GM12878 (cell line): ENCODE measurements around the gene ZNF860.

Experiments used
- CEBPZ ChIP-seq: fragments of 150-350 bp; IDR thresholded peaks from 2 replicates; pipeline ENCODE4 v1.6.1; 2016; ENCODE audit warnings: low read depth, low read length
- CREM ChIP-seq: IDR thresholded peaks from 2 replicates; pipeline ENCODE4 v1.6.1; 2014; ENCODE audit warnings: antibody characterized with exemption, low read depth
- CTCF ChIP-seq, 3 experiments: IDR thresholded peaks in 2 of 3; conservative IDR thresholded peaks in 1 of 3; 2 replicates each; pipeline ENCODE4 v1.5.1; 2011; ENCODE audit warnings: low read depth in 3 of 3, low read length in 3 of 3, mild to moderate bottlenecking in 3 of 3, control low read depth in 2 of 3, moderate library complexity in 2 of 3, inconsistent platforms in 1 of 3, mixed read lengths in 1 of 3; ENCODE audit not compliant: control insufficient read depth in 2 of 3, insufficient read depth in 1 of 3; ENCODE audit errors: extremely low read depth in 1 of 3
- FOXK2 ChIP-seq: fragments of 450-650 bp; IDR thresholded peaks from 2 replicates; pipeline ENCODE4 v1.6.1; 2017; ENCODE audit warnings: mild to moderate bottlenecking, moderate library complexity
- GATAD2B ChIP-seq: fragments of 450-650 bp; conservative IDR thresholded peaks from 2 replicates; pipeline ENCODE4 v1.6.1; 2017; ENCODE audit warnings: low read depth, mild to moderate bottlenecking, moderate library complexity
- MLLT1 ChIP-seq: fragments of 450-650 bp; IDR thresholded peaks from 2 replicates; pipeline ENCODE4 v1.6.1; 2016; ENCODE audit warnings: mild to moderate bottlenecking
- MXI1 ChIP-seq: fragments of 150-350 bp; IDR thresholded peaks from 2 replicates; pipeline ENCODE4 v1.6.1; 2011; ENCODE audit warnings: low read depth, mild to moderate bottlenecking, inconsistent platforms, low read length, improper control_type of control experiment
- POLR2AphosphoS5 ChIP-seq: IDR thresholded peaks from 2 replicates; pipeline ENCODE4 v1.6.1; 2011; ENCODE audit warnings: mild to moderate bottlenecking, low read length, inconsistent platforms
- RAD21 ChIP-seq: IDR thresholded peaks from 2 replicates; pipeline ENCODE4 v1.6.1; 2011; ENCODE audit warnings: mild to moderate bottlenecking, low read depth, low read length, moderate library complexity; ENCODE audit not compliant: insufficient read depth
- TAF1 ChIP-seq: IDR thresholded peaks from 2 replicates; pipeline ENCODE4 v1.6.1; 2011; ENCODE audit warnings: mild to moderate bottlenecking, low read depth, low read length, borderline replicate concordance
- USF2 ChIP-seq: IDR thresholded peaks from 2 replicates; pipeline ENCODE4 v1.6.1; 2011; ENCODE audit warnings: low read depth, low read length, improper control_type of control experiment, borderline replicate concordance
- ZNF274 ChIP-seq: IDR thresholded peaks from one replicate; pipeline ENCODE4 v1.8.0; 2011; ENCODE audit not compliant: insufficient read length, insufficient read depth
- ZNF622 ChIP-seq: fragments of 450-650 bp; IDR thresholded peaks from 2 replicates; pipeline ENCODE4 v1.6.1; 2017; ENCODE audit warnings: mild to moderate bottlenecking, inconsistent platforms

- TF ChIP-seq ZNF274 (no peak), CTCF (IDR thresholded peaks at IDR 0.05 in 2 of 3, conservative IDR thresholded peaks at IDR 0.05 in 1 of 3; ENCODE audit: control insufficient read depth in 2 of 3, extremely low read depth in 1 of 3, insufficient read depth in 1 of 3, low read depth in 3 of 3, low read length in 3 of 3) (no peak), GATAD2B (no peak), USF2 (no peak), MLLT1 (no peak), CEBPZ (no peak), POLR2AphosphoS5 (no peak), MXI1 (no peak), FOXK2 (no peak), ZNF622 (no peak), TAF1 (no peak), RAD21 (no peak), CREM (no peak)
These were observed 59.8 kb downstream of the ZNF860 start for GRCh38 chr3:32041316-32041715.
